BJ (cell line): ENCODE measurements around the gene TCF3. TPM values are rescaled to one million over a fixed set of nuclear protein-coding genes. Genes with fewer than 3 reads are reported as not detected.

ENCODE experiments used
- CTCF ChIA-PET: fragments of 350-600 bp; formaldehyde crosslinking; extraction: SDS; loops from one replicate; lab custom pipeline; 2021; ENCODE audit warnings: antibody characterized with exemption, inconsistent platforms; lab: Yijun Ruan, JAX
- POLR2A ChIA-PET: fragments of 300-600 bp; sonication (Branson Sonifier 250); formaldehyde crosslinking; extraction: SDS; loops from one replicate; lab custom pipeline; 2021; ENCODE audit warnings: antibody characterized with exemption; lab: Charles Lee
- DNase-seq: peaks from one replicate; pipeline ENCODE4 v3.0.0-alpha.2; 2011; ENCODE audit warnings: low read depth
- H3K27me3 ChIP-seq: 2 replicates; pipeline ENCODE4 v1.6.0; 2011; ENCODE audit warnings: low read length; ENCODE audit not compliant: control insufficient read depth, insufficient read depth
- H3K36me3 ChIP-seq: 2 replicates; pipeline ENCODE4 v1.5.1; 2011; ENCODE audit warnings: low read length; ENCODE audit not compliant: control insufficient read depth, insufficient read depth
- H3K4me3 ChIP-seq: 2 replicates; pipeline ENCODE4 v1.5.1; 2011; ENCODE audit warnings: low read depth, mild to moderate bottlenecking, control low read depth, low read length
- CTCF ChIP-seq: IDR thresholded peaks from 2 replicates; pipeline ENCODE4 v1.5.1; 2011; ENCODE audit warnings: low read depth, mild to moderate bottlenecking, control low read depth, inconsistent platforms, low read length, moderate library complexity; ENCODE audit not compliant: insufficient read depth
- polyA plus RNA-seq: library from polyadenylated mRNA; depleted of rRNA; stranded (reverse); fragments of >200 nt; gene quantifications from 2 replicates; pipeline ENCODE4 v1.2.3, GENCODE V29; 2011

The TCF3 gene
- polyA plus RNA-seq, 1 experiment = 49.8 TPM

GRCh38 chr19:1605236-1606137, 46.9 kb downstream of the TCF3 start, which contains the start of gene UQCR11:
Gene UQCR11, minus strand, starts transcription at chr19:1605462. Its CDS starts 53 bp downstream, at chr19:1605409.
- POLR2A ChIA-PET = no interaction called here
- Histone ChIP-seq H3K36me3 (peaks cover 10% of the 10 kb centered on the region), H3K4me3 (peak within 1 kb of the TSS; percentile 99), H3K27me3 (no peaks in the 10 kb centered on the region)
- peak; percentile 81 for DNase-seq
- peak; percentile 74 for TF ChIP-seq CTCF
- CTCF ChIA-PET = interaction anchor here (0.7 to 2.6 kb wide), 12 partner anchors 12 to 191 kb away, joined by 3 to 18 read pairs (median 4); partner anchors contain the start of gene TCF3

GRCh38 chr19:1602091-1602707, 50.2 kb downstream of the TCF3 start:
- POLR2A ChIA-PET = no interaction called here
- Histone ChIP-seq H3K36me3 (peaks cover 17% of the 10 kb centered on the region), H3K4me3 (no peak overlapping the region), H3K27me3 (no peaks in the 10 kb centered on the region)
- no peak for TF ChIP-seq CTCF
- CTCF ChIA-PET = interaction anchor here (0.6 kb wide), 1 partner anchor 178 kb away, joined by 5 read pairs; no protein-coding TSS in a partner anchor
- no peak for DNase-seq

- ChIA-PET CTCF (no interaction called here), POLR2A (no interaction called here)
- H3K4me3 ChIP-seq = no peak overlapping the region
- DNase-seq = no peak
- no peak for TF ChIP-seq CTCF
- H3K27me3 ChIP-seq = no peaks in the 10 kb centered on the region
- H3K36me3 ChIP-seq = peaks cover 19% of the 10 kb centered on the region
Measured at GRCh38 chr19:1601613-1602064, 50.8 kb downstream of the TCF3 start.

GRCh38 chr19:1599460-1599846, 53.0 kb downstream of the TCF3 start:
- no peak for TF ChIP-seq CTCF
- POLR2A ChIA-PET = no interaction called here
- no peak overlapping the region for H3K4me3 ChIP-seq
- CTCF ChIA-PET = no interaction called here
- no peaks in the 10 kb centered on the region for H3K27me3 ChIP-seq
- DNase-seq = no peak
- peaks cover 20% of the 10 kb centered on the region for H3K36me3 ChIP-seq
